HAP-1 (cell line): ENCODE data around the gene KCTD11.
A peak's percentile ranks its signal among the peaks of the same experiment; 100 is the strongest.

Experiments
- DNase-seq, 2 experiments: peaks; one replicate each; pipeline ENCODE4 v3.0.0-alpha.2; 2016 to 2020; ENCODE audit warnings: low spot score in 2 of 2
- H3K27me3 ChIP-seq: fragments of 250-450 bp; sonication (Bioruptor Pico); 2 replicates; pipeline ENCODE4 v1.5.1; 2020; ENCODE audit warnings: low read depth, mild to moderate bottlenecking, moderate library complexity
- H3K36me3 ChIP-seq: fragments of 250-450 bp; sonication (Bioruptor Pico); replicated peaks from 2 replicates; pipeline ENCODE4 v1.5.1; 2020; ENCODE audit warnings: mild to moderate bottlenecking
- H3K4me1 ChIP-seq: fragments of 250-450 bp; sonication (Bioruptor Pico); 2 replicates; pipeline ENCODE4 v1.5.1; 2020; ENCODE audit warnings: mild to moderate bottlenecking
- H3K4me3 ChIP-seq: fragments of 250-450 bp; sonication (Bioruptor Pico); 2 replicates; pipeline ENCODE4 v1.5.1; 2020; ENCODE audit warnings: mild to moderate bottlenecking, moderate library complexity
- H3K9me3 ChIP-seq: fragments of 250-450 bp; sonication (Bioruptor Pico); 2 replicates; pipeline ENCODE4 v1.5.1; 2020; ENCODE audit warnings: mild to moderate bottlenecking, moderate library complexity
- in situ Hi-C: fragments of 300-500 bp; cut with MboI; formaldehyde crosslinking; loops from 3 replicates; pipeline ENCODE4 v1.14.3; 2020; ENCODE audit warnings: low sequenced_read_pairs, inconsistent platforms, mixed read lengths

Gene KCTD11

DNA sequence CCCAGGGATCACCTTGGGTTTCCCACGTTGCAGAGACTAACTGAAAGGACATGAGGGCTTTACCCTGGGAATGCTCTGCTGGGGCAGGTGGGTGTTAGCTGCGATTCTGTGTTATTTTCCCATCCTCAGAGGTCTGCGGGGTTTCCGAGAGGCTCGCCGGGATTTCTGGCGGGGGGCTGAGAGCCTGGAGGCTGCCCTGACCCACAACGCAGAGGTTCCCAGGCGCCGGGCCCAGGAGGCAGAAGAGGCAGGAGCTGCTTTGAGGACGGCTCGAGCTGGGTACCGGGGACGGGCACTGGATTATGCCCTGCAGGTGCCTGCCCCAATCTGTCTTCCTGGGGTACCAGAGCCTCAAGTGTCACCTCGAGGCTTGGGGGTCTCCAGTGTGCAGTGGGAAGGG is 8.7 kb upstream of the KCTD11 start:
- in situ Hi-C loops, result no loop called here
- no peak for DNase-seq
- no peaks in the 10 kb centered on the region; the same call in 1 of the 2 replicates for H3K27me3 ChIP-seq
- H3K9me3 ChIP-seq, result no peaks in the 10 kb centered on the region
- H3K4me1 ChIP-seq, result no peaks in the 10 kb centered on the region
- no peaks in the 10 kb centered on the region for H3K36me3 ChIP-seq
- H3K4me3 ChIP-seq, result no peak overlapping the region

GRCh38 chr17:7346761-7347614 is 5.0 kb upstream of the KCTD11 start:
- Histone ChIP-seq H3K4me1 (no peaks in the 10 kb centered on the region), H3K27me3 (no peaks in the 10 kb centered on the region), H3K36me3 (no peaks in the 10 kb centered on the region), H3K9me3 (no peaks in the 10 kb centered on the region), H3K4me3 (no peak overlapping the region)
- in situ Hi-C loops, result loop anchor here (5.0 kb wide), 1 partner anchor 65 kb away; the partner anchor contains the start of gene SLC2A4
- no peak for DNase-seq

- no peak for DNase-seq
- no peak overlapping the region for H3K4me3 ChIP-seq
- no peaks in the 10 kb centered on the region for H3K4me1 ChIP-seq
- no peaks in the 10 kb centered on the region for H3K27me3 ChIP-seq
- in situ Hi-C loops, result loop anchor here (5.0 kb wide), 1 partner anchor 66 kb away; the partner anchor contains the start of gene SLC2A4
- H3K36me3 ChIP-seq, result no peaks in the 10 kb centered on the region
- H3K9me3 ChIP-seq, result no peaks in the 10 kb centered on the region
Observed at GRCh38 chr17:7347630-7348477, 4.1 kb upstream of the KCTD11 start.

- H3K36me3 ChIP-seq, result no peaks in the 10 kb centered on the region
- DNase-seq, result no peak
- H3K9me3 ChIP-seq, result no peaks in the 10 kb centered on the region
- in situ Hi-C loops, result loop anchor here (5.0 kb wide), 1 partner anchor 66 kb away; the partner anchor contains the start of gene SLC2A4
- H3K27me3 ChIP-seq, result no peaks in the 10 kb centered on the region
- H3K4me1 ChIP-seq, result no peaks in the 10 kb centered on the region
- no peak overlapping the region for H3K4me3 ChIP-seq
Observed at GRCh38 chr17:7348478-7349242, 3.3 kb upstream of the KCTD11 start.

- Histone ChIP-seq H3K4me1 (peaks cover 3% of the 10 kb centered on the region; the same call in 1 of the 2 replicates), H3K36me3 (no peaks in the 10 kb centered on the region), H3K4me3 (peak overlapping the region; percentile 34; the same call in 1 of the 2 replicates), H3K27me3 (no peaks in the 10 kb centered on the region), H3K9me3 (no peaks in the 10 kb centered on the region)
- in situ Hi-C loops, result no loop called here
- no peak for DNase-seq
Observed at GRCh38 chr17:7352503-7352889, 534 bp downstream of the KCTD11 start.

- Histone ChIP-seq H3K9me3 (no peaks in the 10 kb centered on the region), H3K4me3 (no peak overlapping the region), H3K27me3 (no peaks in the 10 kb centered on the region), H3K4me1 (peaks cover 3% of the 10 kb centered on the region; the same call in 1 of the 2 replicates), H3K36me3 (no peaks in the 10 kb centered on the region)
- in situ Hi-C loops, result no loop called here
- no peak for DNase-seq
Observed at GRCh38 chr17:7352910-7353635, 1.1 kb downstream of the KCTD11 start.

DNA sequence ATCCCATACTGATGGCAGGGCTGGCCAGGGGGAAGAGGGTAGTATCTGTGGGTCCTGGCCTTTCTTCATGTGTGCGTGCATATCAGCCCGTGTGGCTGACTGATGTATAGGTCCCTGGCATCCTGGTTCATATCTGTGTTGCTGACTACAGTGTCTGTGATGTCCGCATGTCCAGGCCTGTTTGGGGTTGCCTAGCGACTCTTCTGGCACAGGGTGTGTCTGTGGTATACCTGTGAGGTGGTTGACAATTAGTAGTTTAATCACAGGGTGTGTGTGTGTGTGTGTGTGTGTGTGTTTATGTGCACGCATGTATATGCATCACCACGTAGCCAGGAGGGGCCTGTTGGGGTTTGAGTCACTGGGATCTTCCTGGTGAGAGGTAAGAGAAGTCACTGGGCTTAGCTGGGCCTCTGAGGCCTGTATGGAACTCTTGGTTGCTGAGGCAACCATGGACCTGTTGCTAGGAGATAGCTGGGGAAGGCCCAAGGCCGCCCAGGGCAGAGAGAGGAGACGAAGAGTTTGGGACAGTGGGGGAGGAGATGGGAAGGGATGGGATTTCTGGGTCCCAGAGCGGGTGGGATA is 2.4 kb downstream of the KCTD11 start:
- Histone ChIP-seq H3K9me3 (no peaks in the 10 kb centered on the region), H3K4me1 (peaks cover 3% of the 10 kb centered on the region; the same call in 1 of the 2 replicates), H3K4me3 (no peak overlapping the region), H3K27me3 (no peaks in the 10 kb centered on the region), H3K36me3 (no peaks in the 10 kb centered on the region)
- DNase-seq, result peak in 1 of 2 experiments; percentile 22
- in situ Hi-C loops, result no loop called here

DNA sequence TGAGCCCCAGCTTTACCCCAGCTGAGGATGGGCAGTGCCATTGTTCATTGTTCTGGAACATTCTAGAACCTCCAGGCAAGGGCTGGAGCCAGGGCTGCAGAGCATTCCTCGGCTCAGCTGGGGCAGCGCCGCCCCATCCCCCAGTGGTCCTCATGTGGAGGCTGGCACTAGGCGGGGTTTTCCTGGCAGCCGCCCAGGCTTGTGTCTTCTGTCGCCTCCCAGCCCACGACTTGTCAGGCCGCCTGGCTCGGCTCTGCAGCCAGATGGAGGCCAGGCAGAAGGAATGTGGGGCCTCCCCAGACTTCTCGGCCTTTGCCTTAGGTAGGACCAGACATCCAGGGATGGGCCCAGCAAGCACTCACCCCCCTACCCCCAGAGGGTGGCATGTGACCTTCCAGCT is 3.1 kb downstream of the KCTD11 start, which contains the start of gene TMEM95:
TMEM95 (plus strand) TSS at position 104 of the 400 bp plus-strand sequence; CDS start at position 153, 49 bp downstream.
- peaks cover 3% of the 10 kb centered on the region; the same call in 1 of the 2 replicates for H3K4me1 ChIP-seq
- H3K9me3 ChIP-seq, result no peaks in the 10 kb centered on the region
- H3K27me3 ChIP-seq, result no peaks in the 10 kb centered on the region
- H3K4me3 ChIP-seq, result no peak within 1 kb of the TSS
- in situ Hi-C loops, result no loop called here
- no peak for DNase-seq
- no peaks in the 10 kb centered on the region for H3K36me3 ChIP-seq

DNA sequence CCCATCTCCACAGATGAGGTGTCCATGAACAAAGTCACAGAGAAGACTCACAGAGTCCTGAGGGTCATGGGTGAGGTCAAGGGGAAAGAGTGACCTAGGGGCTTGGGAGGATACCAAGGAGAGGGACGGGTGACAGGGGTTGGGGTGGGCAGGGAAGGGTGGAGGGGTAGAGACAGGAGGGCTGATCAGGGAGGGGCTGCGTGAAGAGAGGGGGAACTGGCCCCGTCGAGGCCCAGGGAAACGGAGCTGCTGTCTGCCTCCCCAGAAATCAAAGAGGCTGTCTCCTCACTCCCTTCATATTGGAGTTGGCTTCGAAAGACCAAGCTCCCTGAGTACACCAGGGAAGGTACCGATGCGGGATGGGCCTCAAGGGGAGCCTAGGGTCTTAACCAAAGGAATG is 3.6 kb downstream of the KCTD11 start:
- H3K4me3 ChIP-seq, result no peak overlapping the region
- no peaks in the 10 kb centered on the region for H3K27me3 ChIP-seq
- peaks cover 3% of the 10 kb centered on the region; the same call in 1 of the 2 replicates for H3K4me1 ChIP-seq
- no peaks in the 10 kb centered on the region for H3K9me3 ChIP-seq
- no peaks in the 10 kb centered on the region for H3K36me3 ChIP-seq
- no peak for DNase-seq
- in situ Hi-C loops, result no loop called here

DNA sequence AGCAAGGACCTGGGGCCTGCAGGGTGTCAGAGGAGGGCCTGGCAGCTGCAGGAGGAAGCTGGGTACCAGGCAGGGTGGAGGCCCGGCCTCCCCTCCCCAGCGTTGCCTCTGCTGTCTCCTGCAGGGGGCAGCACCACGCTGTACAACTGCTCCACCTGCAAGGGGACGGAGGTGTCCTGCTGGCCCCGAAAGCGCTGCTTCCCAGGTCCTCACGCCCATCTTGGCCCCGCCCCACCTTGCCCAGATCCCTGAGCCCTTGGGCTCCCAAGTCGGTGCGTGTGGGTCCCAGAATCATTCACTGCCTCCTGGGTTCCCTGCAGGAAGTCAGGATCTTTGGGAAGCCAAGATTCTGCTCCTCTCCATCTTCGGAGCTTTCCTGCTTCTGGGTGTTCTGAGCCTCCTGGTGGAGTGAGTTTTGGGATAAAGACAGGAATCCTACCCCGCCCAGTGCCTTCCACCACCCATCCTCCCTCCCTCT is 4.1 kb downstream of the KCTD11 start:
- peak; percentile 80 to 95 for DNase-seq
- no peaks in the 10 kb centered on the region for H3K27me3 ChIP-seq
- H3K4me1 ChIP-seq, result peaks cover 3% of the 10 kb centered on the region; the same call in 1 of the 2 replicates
- H3K9me3 ChIP-seq, result no peaks in the 10 kb centered on the region
- in situ Hi-C loops, result no loop called here
- no peak overlapping the region for H3K4me3 ChIP-seq
- H3K36me3 ChIP-seq, result no peaks in the 10 kb centered on the region

GRCh38 chr17:7356756-7357155 is 4.8 kb downstream of the KCTD11 start:
- H3K4me1 ChIP-seq, result peaks cover 3% of the 10 kb centered on the region; the same call in 1 of the 2 replicates
- no peaks in the 10 kb centered on the region for H3K27me3 ChIP-seq
- no peak overlapping the region for H3K4me3 ChIP-seq
- no peak for DNase-seq
- no peaks in the 10 kb centered on the region for H3K36me3 ChIP-seq
- no peaks in the 10 kb centered on the region for H3K9me3 ChIP-seq
- in situ Hi-C loops, result no loop called here

DNA sequence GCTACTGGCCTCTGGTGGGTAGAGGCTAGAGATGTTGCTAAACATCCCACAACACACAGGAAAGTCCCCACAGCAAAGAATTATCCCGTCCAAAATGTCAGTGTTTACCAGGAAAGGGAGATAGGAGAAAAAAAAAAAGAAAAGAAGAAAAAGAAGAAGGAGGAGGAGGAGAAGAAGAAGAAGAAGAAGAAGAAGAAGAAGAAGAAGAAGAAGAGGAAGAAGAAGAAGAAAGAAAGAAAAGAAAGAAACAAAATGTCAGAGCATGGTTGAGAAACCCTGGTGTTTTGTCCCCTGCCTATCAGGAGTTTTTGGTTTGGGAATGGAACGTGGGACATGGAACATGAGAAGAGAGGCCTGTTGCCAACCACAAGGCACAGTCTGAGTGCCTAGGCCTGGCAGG is 5.4 kb downstream of the KCTD11 start:
- H3K9me3 ChIP-seq, result no peaks in the 10 kb centered on the region
- no peaks in the 10 kb centered on the region for H3K27me3 ChIP-seq
- peaks cover 3% of the 10 kb centered on the region; the same call in 1 of the 2 replicates for H3K4me1 ChIP-seq
- no peak for DNase-seq
- no peaks in the 10 kb centered on the region for H3K36me3 ChIP-seq
- in situ Hi-C loops, result no loop called here
- no peak overlapping the region for H3K4me3 ChIP-seq
